NCI-H2107 (cell line): ENCODE data around the gene DVL1.

Experiments used
- DNase-seq: peaks from one replicate; lab custom pipeline; 2025; lab: John Stamatoyannopoulos, UW

The DVL1 gene

GRCh38 chr1:1340185-1340584 is 9.0 kb downstream of the DVL1 start:
- DNase-seq: no peak

GRCh38 chr1:1338278-1338677 is 10.9 kb downstream of the DVL1 start:
- DNase-seq: no peak

- no peak for DNase-seq
These were observed 11.4 kb downstream of the DVL1 start for GRCh38 chr1:1337793-1338147.

- no peak for DNase-seq
These were observed 12.1 kb downstream of the DVL1 start for GRCh38 chr1:1336931-1337792.

DNA sequence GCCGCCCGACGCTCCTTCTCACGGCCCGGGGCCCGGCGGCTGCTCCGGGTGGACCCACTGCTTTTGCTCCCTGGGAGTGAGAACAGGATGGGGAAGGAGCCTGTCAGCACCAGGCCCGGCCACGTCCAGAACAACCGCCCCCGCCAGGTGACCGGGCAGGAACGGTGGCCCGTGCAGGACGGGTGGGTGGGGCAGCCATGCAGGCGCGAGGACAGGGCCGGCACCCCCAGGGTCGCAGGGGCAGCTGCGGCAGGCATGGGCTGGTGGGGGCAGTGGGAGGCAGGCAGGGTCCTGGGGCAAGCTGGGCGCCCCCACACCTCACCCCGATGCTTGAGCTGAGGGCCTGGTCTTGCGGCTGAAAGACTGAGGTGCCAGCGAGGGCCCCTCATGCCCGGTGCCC is 12.8 kb downstream of the DVL1 start:
- no peak for DNase-seq

DNA sequence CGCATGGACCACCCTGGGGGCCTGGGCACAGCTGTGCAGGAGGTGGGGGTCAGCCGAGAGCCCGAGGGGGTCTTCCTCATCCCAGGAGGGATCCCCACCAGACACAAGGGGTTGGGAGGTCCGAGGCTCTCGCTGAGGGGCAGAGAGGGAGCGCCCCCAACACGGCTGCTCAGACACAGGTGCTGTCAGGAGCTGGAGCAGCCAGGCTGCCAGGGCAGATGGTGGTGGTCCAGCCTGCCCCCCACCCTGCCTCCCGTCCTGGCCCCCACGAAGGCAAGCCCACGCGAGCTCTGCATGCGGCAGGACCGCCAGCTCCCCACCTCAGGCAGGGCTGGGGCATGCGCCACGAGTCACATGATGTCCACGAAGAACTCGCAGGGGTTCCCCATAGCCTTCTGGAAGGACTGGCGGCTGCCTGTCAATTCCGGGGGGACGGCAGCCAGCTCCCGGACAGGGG is 13.4 kb downstream of the DVL1 start:
- no peak for DNase-seq

DNA sequence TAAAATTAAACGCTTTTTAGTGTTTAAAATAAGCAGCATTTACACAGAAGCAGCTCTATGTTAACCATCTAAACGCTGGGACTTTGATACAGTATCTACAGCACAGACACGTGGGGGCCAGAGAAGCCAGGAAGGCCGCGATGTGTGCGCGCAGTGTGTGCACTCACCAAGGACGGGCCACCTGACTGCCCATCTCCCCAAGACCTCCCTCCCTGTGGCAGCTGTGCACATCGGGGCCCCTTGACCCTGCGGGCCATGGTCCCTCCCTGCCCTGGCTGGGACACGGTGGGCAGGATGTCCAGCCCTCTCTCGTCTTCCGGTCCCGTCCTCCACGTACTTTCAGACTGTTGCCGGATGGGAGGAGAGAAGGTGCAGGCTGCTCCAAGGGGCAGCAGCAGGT is 13.9 kb downstream of the DVL1 start:
- no peak for DNase-seq

DNA sequence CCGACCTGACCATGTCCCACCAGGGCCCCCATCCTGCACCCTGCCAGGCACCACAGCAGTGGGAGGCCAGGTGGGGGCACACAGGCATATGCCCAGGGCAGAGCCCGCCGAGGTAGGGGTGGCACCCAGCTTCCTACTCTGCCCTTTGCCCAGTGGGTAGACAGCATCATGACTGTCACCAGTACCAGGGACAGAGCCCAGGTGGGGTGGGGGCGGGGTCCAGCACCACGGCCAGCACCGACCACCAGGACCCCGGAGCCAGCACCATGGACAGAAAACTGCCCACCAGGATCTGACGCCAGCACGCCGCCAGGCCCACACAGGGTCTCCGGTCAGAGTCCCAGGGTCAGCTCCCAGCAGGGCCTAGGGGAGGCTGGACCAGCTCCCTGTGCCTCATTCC is 14.4 kb downstream of the DVL1 start:
- DNase-seq: no peak

DNA sequence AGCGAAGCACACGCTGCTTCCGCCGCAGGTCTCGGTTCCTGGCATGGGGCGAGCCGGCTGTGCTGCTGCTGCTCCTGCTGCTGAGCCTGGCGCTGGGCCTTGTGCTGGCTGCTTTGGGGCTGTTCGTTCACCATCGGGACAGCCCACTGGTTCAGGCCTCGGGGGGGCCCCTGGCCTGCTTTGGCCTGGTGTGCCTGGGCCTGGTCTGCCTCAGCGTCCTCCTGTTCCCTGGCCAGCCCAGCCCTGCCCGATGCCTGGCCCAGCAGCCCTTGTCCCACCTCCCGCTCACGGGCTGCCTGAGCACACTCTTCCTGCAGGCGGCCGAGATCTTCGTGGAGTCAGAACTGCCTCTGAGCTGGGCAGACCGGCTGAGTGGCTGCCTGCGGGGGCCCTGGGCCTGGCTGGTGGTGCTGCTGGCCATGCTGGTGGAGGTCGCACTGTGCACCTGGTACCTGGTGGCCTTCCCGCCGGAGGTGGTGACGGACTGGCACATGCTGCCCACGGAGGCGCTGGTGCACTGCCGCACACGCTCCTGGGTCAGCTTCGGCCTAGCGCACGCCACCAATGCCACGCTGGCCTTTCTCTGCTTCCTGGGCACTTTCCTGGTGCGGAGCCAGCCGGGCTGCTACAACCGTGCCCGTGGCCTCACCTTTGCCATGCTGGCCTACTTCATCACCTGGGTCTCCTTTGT is 15.5 kb downstream of the DVL1 start:
- no peak for DNase-seq

DNA sequence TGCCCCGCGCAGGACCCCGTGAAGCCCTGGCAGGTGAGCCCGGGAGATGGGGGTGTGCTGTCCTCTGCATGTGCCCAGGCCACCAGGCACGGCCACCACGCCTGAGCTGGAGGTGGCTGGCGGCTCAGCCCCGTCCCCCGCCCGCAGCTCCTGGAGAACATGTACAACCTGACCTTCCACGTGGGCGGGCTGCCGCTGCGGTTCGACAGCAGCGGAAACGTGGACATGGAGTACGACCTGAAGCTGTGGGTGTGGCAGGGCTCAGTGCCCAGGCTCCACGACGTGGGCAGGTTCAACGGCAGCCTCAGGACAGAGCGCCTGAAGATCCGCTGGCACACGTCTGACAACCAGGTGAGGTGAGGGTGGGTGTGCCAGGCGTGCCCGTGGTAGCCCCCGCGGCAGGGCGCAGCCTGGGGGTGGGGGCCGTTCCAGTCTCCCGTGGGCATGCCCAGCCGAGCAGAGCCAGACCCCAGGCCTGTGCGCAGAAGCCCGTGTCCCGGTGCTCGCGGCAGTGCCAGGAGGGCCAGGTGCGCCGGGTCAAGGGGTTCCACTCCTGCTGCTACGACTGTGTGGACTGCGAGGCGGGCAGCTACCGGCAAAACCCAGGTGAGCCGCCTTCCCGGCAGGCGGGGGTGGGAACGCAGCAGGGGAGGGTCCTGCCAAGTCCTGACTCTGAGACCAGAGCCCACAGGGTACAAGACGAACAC is 16.3 kb downstream of the DVL1 start:
- no peak for DNase-seq

- DNase-seq: no peak
These were observed 17.0 kb downstream of the DVL1 start for GRCh38 chr1:1332031-1332755.

DNA sequence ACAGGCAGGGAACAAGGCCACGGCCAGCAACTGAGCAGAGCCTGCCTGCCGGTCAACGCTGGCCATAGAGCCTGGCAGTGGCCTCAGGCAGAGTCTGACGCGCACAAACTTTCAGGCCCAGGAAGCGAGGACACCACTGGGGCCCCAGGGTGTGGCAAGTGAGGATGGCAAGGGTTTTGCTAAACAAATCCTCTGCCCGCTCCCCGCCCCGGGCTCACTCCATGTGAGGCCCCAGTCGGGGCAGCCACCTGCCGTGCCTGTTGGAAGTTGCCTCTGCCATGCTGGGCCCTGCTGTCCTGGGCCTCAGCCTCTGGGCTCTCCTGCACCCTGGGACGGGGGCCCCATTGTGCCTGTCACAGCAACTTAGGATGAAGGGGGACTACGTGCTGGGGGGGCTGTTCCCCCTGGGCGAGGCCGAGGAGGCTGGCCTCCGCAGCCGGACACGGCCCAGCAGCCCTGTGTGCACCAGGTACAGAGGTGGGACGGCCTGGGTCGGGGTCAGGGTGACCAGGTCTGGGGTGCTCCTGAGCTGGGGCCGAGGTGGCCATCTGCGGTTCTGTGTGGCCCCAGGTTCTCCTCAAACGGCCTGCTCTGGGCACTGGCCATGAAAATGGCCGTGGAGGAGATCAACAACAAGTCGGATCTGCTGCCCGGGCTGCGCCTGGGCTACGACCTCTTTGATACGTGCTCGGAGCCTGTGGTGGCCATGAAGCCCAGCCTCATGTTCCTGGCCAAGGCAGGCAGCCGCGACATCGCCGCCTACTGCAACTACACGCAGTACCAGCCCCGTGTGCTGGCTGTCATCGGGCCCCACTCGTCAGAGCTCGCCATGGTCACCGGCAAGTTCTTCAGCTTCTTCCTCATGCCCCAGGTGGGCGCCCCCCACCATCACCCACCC is 17.9 kb downstream of the DVL1 start, which contains the start of gene TAS1R3:
TSS of gene TAS1R3 (plus strand) at position 213 of the 898 bp plus-strand sequence. CDS start at position 279, 66 bp downstream.
- no peak for DNase-seq

DNA sequence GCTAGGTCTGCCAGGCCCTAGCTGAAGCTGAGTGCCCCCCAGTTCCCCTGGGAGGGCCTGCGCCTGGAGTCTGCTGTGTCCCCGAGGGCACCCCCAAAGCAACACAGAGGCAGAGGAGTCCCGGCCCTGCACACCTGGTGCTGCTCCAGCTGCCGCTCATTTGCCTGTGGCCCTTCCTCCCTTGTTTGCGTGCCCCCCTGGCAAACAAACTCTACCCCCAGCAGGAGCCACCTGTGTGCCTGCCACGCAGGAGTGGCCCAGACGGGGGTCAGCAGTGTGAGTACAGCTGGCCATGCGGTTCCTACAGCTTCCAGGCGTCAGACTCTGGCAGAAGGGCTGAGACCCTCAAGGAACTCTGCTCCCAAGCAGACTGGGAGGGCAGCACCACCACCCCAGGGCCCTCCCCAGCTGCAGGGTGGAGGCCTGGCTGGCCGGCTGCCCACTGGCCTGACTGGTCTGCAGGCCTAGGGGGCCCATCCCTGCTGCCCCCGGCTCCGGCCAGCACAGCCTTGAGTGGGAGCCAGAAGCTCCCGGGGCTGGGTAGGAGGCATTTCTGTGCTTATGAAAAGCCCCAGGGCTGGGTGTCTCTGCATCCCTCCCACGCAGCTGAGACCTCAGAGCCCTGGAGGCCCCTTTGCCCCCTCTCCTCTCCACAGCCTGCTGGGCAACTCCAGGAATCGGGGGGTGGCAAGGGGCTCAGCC is 18.7 kb downstream of the DVL1 start:
- no peak for DNase-seq

DNA sequence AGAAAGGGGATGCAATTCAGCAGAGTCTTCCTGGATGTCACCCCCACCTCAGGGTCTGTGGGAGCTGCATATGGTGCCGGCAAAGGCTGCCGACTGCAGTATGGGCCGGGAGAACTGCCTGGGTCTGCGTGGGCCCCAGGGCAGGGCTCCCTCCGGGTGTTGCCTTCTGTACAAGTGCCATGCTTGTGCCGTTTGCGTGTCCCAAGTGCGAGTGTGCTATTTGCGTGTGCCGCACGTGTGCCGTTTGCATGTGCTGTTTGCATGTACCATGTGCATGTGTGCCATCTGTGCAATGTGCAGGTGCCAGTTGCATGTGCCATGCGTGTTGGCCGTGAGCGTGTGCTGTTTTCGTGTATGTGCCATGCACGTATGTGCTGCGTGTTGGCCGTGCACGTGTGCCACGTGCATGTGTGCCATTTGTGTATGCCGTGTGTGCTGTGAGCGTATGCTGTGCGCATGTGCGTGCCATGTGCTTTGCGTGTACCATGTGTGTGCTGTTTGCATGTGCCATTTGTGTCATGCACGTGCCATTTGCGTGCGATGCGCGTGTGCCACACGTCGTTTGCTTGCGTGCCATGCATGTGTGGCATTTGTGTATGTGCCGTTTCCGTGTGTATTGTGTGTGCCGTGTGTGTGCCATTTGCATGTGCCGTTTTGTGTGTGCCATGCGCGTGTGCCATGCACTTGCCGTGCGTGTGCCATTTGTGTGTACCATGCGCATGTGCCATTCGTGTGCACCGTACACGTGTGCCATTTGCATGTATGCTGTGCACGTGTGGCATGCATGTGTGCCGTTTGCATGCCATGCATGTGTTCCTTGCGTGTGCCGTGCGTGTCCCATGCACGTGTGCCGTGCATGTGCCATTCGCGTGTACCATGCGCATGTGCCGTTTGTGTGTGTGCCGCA is 19.7 kb downstream of the DVL1 start:
- DNase-seq: no peak

DNA sequence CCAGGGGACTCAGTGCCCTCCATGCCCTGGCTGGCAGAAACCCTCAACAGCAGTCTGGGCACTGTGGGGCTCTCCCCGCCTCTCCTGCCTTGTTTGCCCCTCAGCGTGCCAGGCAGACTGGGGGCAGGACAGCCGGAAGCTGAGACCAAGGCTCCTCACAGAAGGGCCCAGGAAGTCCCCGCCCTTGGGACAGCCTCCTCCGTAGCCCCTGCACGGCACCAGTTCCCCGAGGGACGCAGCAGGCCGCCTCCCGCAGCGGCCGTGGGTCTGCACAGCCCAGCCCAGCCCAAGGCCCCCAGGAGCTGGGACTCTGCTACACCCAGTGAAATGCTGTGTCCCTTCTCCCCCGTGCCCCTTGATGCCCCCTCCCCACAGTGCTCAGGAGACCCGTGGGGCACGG is 21.0 kb downstream of the DVL1 start:
- no peak for DNase-seq

- no peak for DNase-seq
These were observed 21.9 kb downstream of the DVL1 start for GRCh38 chr1:1327291-1327690.

GRCh38 chr1:1326075-1326605 is 23.1 kb downstream of the DVL1 start:
- DNase-seq: no peak

DNA sequence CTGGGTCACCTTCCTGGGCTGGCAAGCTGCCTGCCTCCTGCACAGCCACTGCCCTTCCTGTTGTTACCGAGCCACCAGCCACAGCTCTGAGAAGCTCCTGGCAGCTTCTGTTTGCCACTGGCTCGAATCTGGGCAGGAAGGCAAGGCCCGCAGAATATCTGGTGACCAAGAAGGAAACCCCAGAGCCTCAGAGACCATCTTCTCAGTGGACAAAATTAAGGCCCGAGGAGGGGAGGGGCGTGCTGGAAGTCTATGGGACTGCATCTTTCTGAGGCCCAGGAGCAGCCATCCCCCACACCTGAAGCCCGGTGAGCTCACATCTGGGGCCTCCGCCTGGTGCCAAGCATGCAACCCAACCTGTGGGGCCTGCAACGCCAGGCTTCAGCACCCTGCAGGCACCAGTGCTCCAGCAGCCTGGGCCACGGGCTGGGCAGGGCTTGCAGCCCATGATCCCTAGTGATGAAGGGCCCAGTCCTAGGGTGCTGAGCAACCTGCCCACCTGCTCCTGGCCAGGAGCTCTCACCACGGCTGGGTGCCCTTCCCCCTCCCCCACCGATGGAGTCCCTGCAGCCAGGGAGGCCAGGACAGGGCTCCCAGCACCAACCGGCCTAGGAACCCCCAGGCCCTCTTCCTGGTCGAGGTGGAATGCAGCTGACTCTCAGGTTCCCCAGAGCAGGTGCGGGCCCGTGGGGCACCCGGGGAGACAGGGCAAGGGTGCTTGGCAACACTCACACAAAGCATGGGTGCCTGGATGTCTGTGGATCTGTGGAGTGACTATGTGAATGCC is 23.7 kb downstream of the DVL1 start:
- DNase-seq: no peak
